HepG2 (cell line): ENCODE data around the gene MXD1.
A peak's percentile ranks its signal among the peaks of the same experiment; 100 is the strongest.

Source experiments
- EED ChIP-seq: sonication (generic); formaldehyde crosslinking; IDR thresholded peaks from 2 replicates; pipeline ENCODE4 v1.5.0; 2020; ENCODE audit warnings: mild to moderate bottlenecking, missing genetic modification reagents
- FOXA1 ChIP-seq, 2 experiments: fragments of 450-650 bp in 1 of 2; sonication (generic) in 1 of 2; formaldehyde crosslinking in 1 of 2; IDR thresholded peaks; 2 replicates each; pipeline versions ENCODE4 v1.4.0 to v1.6.1; 2016 to 2020; ENCODE audit warnings: missing genetic modification reagents in 1 of 2
- MAZ ChIP-seq, 2 experiments: sonication (generic) in 1 of 2; formaldehyde crosslinking in 1 of 2; IDR thresholded peaks; 2 replicates each; pipeline versions ENCODE4 v1.5.0 to v1.6.1; 2012 to 2020; ENCODE audit warnings: low read depth in 2 of 2, mild to moderate bottlenecking in 2 of 2, borderline replicate concordance in 1 of 2, improper control_type of control experiment in 1 of 2, low read length in 1 of 2, missing genetic modification reagents in 1 of 2, moderate library complexity in 1 of 2
- PLRG1 ChIP-seq: fragments of 450-650 bp; conservative IDR thresholded peaks from 2 replicates; pipeline ENCODE4 v1.6.1; 2016
- SMARCC2 ChIP-seq: fragments of 450-650 bp; IDR thresholded peaks from 2 replicates; pipeline ENCODE4 v1.6.1; 2017; ENCODE audit warnings: antibody characterized with exemption, mild to moderate bottlenecking
- SP2 ChIP-seq: sonication (generic); formaldehyde crosslinking; IDR thresholded peaks from 2 replicates; pipeline ENCODE4 v1.5.1; 2020; ENCODE audit warnings: mild to moderate bottlenecking, missing genetic modification reagents
- ZNF143 ChIP-seq: sonication (generic); formaldehyde crosslinking; IDR thresholded peaks from 2 replicates; pipeline ENCODE4 v1.4.0; 2020; ENCODE audit warnings: missing genetic modification reagents
- ZNF251 ChIP-seq: sonication (generic); formaldehyde crosslinking; IDR thresholded peaks from 2 replicates; pipeline ENCODE4 v1.9.0; 2021; ENCODE audit warnings: mild to moderate bottlenecking, missing genetic modification reagents
- TF ChIP-seq, protein P1 (sequence below): sonication (generic); formaldehyde crosslinking; conservative IDR thresholded peaks from 2 replicates; pipeline ENCODE4 v1.4.0; 2020; ENCODE audit warnings: missing genetic modification reagents
- TF ChIP-seq, protein P2 (sequence below): sonication (generic); formaldehyde crosslinking; IDR thresholded peaks from 2 replicates; pipeline ENCODE4 v1.5.0; 2020; ENCODE audit warnings: mild to moderate bottlenecking, missing genetic modification reagents, moderate library complexity
- TF ChIP-seq, protein P3 (sequence below): sonication (generic); formaldehyde crosslinking; IDR thresholded peaks from 2 replicates; pipeline ENCODE4 v1.5.0; 2020; ENCODE audit warnings: mild to moderate bottlenecking, missing genetic modification reagents
- TF ChIP-seq, protein P4 (sequence below): sonication (generic); formaldehyde crosslinking; IDR thresholded peaks from 2 replicates; pipeline ENCODE4 v1.4.0; 2020; ENCODE audit warnings: mild to moderate bottlenecking, missing genetic modification reagents, borderline replicate concordance
- TF ChIP-seq, protein P5 (sequence below): sonication (generic); formaldehyde crosslinking; IDR thresholded peaks from 2 replicates; pipeline ENCODE4 v1.4.0; 2020; ENCODE audit warnings: missing genetic modification reagents

DNA sequence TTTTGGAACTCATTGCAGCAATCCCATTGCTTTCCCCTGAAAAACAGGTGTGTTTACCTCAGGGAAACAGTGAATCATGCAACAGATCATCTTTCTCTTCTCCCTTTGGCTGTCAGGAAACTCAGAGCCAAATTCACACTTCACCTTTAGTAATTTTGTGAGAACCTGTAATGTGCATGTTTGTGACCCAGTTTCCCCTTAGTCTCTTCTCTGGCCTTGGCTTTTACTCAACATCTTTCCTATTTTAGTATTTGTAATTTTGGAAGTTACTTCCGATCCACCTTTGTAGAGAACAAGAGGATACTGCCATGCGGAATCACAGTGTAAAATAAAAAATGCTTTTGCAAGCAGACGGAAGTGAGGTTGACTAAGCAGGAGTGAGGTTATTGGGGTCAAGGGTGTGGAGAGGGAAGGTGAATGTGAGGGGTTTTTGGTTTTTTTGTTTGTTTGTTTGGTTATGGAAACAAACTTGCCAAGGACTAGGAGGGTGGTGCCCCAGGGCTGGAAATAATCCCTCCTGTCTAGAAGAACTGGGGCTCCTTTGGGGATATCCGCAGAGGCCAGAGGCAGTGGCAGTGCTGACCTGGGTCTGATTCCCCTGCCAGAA lies 32.5 kb downstream of the MXD1 start:
- TF ChIP-seq SP2 (CRISPR knock-in tag) (no peak), PLRG1 (no peak), SMARCC2 (no peak), ZNF143 (no peak), MAZ (IDR thresholded peaks at IDR 0.05; ENCODE audit: borderline replicate concordance, low read depth, low read length) (no peak), MAZ (CRISPR knock-in tag; IDR thresholded peaks at IDR 0.05; ENCODE audit: low read depth) (no peak), EED (no peak), FOXA1 (IDR thresholded peaks at IDR 0.05) (no peak), FOXA1 (CRISPR knock-in tag; IDR thresholded peaks at IDR 0.05) (peak; percentile 14; the same call in 1 of the 2 replicates), ZNF251 (CRISPR knock-in tag) (no peak)
- TF ChIP-seq, protein P1, sequence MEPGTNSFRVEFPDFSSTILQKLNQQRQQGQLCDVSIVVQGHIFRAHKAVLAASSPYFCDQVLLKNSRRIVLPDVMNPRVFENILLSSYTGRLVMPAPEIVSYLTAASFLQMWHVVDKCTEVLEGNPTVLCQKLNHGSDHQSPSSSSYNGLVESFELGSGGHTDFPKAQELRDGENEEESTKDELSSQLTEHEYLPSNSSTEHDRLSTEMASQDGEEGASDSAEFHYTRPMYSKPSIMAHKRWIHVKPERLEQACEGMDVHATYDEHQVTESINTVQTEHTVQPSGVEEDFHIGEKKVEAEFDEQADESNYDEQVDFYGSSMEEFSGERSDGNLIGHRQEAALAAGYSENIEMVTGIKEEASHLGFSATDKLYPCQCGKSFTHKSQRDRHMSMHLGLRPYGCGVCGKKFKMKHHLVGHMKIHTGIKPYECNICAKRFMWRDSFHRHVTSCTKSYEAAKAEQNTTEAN (CRISPR knock-in tag) = no peak
- TF ChIP-seq, protein P2, sequence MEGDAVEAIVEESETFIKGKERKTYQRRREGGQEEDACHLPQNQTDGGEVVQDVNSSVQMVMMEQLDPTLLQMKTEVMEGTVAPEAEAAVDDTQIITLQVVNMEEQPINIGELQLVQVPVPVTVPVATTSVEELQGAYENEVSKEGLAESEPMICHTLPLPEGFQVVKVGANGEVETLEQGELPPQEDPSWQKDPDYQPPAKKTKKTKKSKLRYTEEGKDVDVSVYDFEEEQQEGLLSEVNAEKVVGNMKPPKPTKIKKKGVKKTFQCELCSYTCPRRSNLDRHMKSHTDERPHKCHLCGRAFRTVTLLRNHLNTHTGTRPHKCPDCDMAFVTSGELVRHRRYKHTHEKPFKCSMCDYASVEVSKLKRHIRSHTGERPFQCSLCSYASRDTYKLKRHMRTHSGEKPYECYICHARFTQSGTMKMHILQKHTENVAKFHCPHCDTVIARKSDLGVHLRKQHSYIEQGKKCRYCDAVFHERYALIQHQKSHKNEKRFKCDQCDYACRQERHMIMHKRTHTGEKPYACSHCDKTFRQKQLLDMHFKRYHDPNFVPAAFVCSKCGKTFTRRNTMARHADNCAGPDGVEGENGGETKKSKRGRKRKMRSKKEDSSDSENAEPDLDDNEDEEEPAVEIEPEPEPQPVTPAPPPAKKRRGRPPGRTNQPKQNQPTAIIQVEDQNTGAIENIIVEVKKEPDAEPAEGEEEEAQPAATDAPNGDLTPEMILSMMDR (CRISPR knock-in tag) = no peak
- TF ChIP-seq, protein P3, sequence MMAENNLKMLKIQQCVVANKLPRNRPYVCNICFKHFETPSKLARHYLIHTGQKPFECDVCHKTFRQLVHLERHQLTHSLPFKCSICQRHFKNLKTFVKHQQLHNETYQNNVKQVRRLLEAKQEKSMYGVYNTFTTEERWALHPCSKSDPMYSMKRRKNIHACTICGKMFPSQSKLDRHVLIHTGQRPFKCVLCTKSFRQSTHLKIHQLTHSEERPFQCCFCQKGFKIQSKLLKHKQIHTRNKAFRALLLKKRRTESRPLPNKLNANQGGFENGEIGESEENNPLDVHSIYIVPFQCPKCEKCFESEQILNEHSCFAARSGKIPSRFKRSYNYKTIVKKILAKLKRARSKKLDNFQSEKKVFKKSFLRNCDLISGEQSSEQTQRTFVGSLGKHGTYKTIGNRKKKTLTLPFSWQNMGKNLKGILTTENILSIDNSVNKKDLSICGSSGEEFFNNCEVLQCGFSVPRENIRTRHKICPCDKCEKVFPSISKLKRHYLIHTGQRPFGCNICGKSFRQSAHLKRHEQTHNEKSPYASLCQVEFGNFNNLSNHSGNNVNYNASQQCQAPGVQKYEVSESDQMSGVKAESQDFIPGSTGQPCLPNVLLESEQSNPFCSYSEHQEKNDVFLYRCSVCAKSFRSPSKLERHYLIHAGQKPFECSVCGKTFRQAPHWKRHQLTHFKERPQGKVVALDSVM = no peak
- TF ChIP-seq, protein P4, sequence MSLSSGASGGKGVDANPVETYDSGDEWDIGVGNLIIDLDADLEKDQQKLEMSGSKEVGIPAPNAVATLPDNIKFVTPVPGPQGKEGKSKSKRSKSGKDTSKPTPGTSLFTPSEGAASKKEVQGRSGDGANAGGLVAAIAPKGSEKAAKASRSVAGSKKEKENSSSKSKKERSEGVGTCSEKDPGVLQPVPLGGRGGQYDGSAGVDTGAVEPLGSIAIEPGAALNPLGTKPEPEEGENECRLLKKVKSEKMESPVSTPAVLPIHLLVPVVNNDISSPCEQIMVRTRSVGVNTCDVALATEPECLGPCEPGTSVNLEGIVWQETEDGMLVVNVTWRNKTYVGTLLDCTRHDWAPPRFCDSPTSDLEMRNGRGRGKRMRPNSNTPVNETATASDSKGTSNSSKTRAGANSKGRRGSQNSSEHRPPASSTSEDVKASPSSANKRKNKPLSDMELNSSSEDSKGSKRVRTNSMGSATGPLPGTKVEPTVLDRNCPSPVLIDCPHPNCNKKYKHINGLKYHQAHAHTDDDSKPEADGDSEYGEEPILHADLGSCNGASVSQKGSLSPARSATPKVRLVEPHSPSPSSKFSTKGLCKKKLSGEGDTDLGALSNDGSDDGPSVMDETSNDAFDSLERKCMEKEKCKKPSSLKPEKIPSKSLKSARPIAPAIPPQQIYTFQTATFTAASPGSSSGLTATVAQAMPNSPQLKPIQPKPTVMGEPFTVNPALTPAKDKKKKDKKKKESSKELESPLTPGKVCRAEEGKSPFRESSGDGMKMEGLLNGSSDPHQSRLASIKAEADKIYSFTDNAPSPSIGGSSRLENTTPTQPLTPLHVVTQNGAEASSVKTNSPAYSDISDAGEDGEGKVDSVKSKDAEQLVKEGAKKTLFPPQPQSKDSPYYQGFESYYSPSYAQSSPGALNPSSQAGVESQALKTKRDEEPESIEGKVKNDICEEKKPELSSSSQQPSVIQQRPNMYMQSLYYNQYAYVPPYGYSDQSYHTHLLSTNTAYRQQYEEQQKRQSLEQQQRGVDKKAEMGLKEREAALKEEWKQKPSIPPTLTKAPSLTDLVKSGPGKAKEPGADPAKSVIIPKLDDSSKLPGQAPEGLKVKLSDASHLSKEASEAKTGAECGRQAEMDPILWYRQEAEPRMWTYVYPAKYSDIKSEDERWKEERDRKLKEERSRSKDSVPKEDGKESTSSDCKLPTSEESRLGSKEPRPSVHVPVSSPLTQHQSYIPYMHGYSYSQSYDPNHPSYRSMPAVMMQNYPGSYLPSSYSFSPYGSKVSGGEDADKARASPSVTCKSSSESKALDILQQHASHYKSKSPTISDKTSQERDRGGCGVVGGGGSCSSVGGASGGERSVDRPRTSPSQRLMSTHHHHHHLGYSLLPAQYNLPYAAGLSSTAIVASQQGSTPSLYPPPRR (CRISPR knock-in tag) = no peak
- TF ChIP-seq, protein P5, sequence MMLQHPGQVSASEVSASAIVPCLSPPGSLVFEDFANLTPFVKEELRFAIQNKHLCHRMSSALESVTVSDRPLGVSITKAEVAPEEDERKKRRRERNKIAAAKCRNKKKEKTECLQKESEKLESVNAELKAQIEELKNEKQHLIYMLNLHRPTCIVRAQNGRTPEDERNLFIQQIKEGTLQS (CRISPR knock-in tag) = no peak
